ENCODE results near the gene SLC49A3.
"Not testable (repeated sequence)": the region's sequence is repeated elsewhere in the genome, so short reads cannot be mapped to it uniquely, and the experiment has no call there.

Gene SLC49A3

GRCh38 chr4:675036-675882 lies 13.7 kb downstream of the SLC49A3 start:
- peaks cover 16 to 18% of the 10 kb centered on the region in 2 experiments for H3K4me1 ChIP-seq (ENCODE audit: control insufficient read depth in 1 of 2, insufficient read depth in 1 of 2, low read depth in 1 of 2, low read length in 1 of 2)
- TF ChIP-seq CTCF (IDR thresholded peaks at IDR 0.05), result no peak
- H3K36me3 ChIP-seq, result peaks cover 20% of the 10 kb centered on the region
- no peaks in the 10 kb centered on the region for H3K9me3 ChIP-seq
- H3K27me3 ChIP-seq, result peaks cover 14% of the 10 kb centered on the region
- H3K27ac ChIP-seq, result peak overlapping the region; percentile 79
- H3K4me3 ChIP-seq (ENCODE audit: low read depth in 1 of 2, low read length in 1 of 2), result peak overlapping the region; percentile 87 to 96

- Histone ChIP-seq H3K27ac (peak within 1 kb of the TSS; percentile 79), H3K9me3 (no peaks in the 10 kb centered on the region), H3K4me1 (ENCODE audit: control insufficient read depth in 1 of 2, insufficient read depth in 1 of 2, low read depth in 1 of 2, low read length in 1 of 2) (peaks cover 16 to 18% of the 10 kb centered on the region in 2 experiments), H3K27me3 (peaks cover 6% of the 10 kb centered on the region), H3K36me3 (peaks cover 20% of the 10 kb centered on the region), H3K4me3 (ENCODE audit: low read depth in 1 of 2, low read length in 1 of 2) (peak within 1 kb of the TSS; percentile 87 to 96)
- peak; percentile 96 for TF ChIP-seq CTCF (IDR thresholded peaks at IDR 0.05)
These were observed 14.5 kb downstream of the SLC49A3 start, which contains the start of the genes ATP5ME and MYL5 for GRCh38 chr4:674172-675035. TSS of gene ATP5ME (minus strand) at chr4:674276. CDS start at chr4:674247, 29 bp downstream. TSS of gene MYL5 (plus strand) at chr4:674542. CDS start at chr4:678027, 3,485 bp downstream.

- Histone ChIP-seq H3K4me1 (ENCODE audit: control insufficient read depth in 1 of 2, insufficient read depth in 1 of 2, low read depth in 1 of 2, low read length in 1 of 2) (peaks cover 16 to 18% of the 10 kb centered on the region in 2 experiments), H3K9me3 (no peaks in the 10 kb centered on the region), H3K36me3 (peaks cover 20% of the 10 kb centered on the region), H3K27ac (peak overlapping the region; percentile 79), H3K4me3 (ENCODE audit: low read depth in 1 of 2, low read length in 1 of 2) (peak overlapping the region; percentile 87 to 96), H3K27me3 (no peaks in the 10 kb centered on the region)
- TF ChIP-seq CTCF (IDR thresholded peaks at IDR 0.05), result no peak
These were observed 15.4 kb downstream of the SLC49A3 start for GRCh38 chr4:673349-674091.

GRCh38 chr4:671769-672168 lies 17.2 kb downstream of the SLC49A3 start:
- H3K4me1 ChIP-seq (ENCODE audit: control insufficient read depth in 1 of 2, insufficient read depth in 1 of 2, low read depth in 1 of 2, low read length in 1 of 2), result peaks cover 16 to 18% of the 10 kb centered on the region in 2 experiments
- no peaks in the 10 kb centered on the region for H3K27me3 ChIP-seq
- peaks cover 20% of the 10 kb centered on the region for H3K36me3 ChIP-seq
- no peak overlapping the region for H3K27ac ChIP-seq
- no peak overlapping the region for H3K4me3 ChIP-seq (ENCODE audit: low read depth in 1 of 2, low read length in 1 of 2)
- no peaks in the 10 kb centered on the region for H3K9me3 ChIP-seq
- no peak for TF ChIP-seq CTCF (IDR thresholded peaks at IDR 0.05)

GRCh38 chr4:669806-670559 lies 19.0 kb downstream of the SLC49A3 start:
- Histone ChIP-seq H3K36me3 (peaks cover 20% of the 10 kb centered on the region), H3K4me1 (ENCODE audit: control insufficient read depth in 1 of 2, insufficient read depth in 1 of 2, low read depth in 1 of 2, low read length in 1 of 2) (peaks cover 10 to 12% of the 10 kb centered on the region in 2 experiments)
- not testable (repeated sequence) for H3K9me3 ChIP-seq; H3K27ac ChIP-seq; H3K27me3 ChIP-seq; H3K4me3 ChIP-seq (ENCODE audit: low read depth in 1 of 2, low read length in 1 of 2)

- not testable (repeated sequence) for H3K27ac ChIP-seq; H3K4me3 ChIP-seq (ENCODE audit: low read depth in 1 of 2, low read length in 1 of 2); H3K27me3 ChIP-seq; H3K9me3 ChIP-seq
- peaks cover 4 to 10% of the 10 kb centered on the region in 2 experiments for H3K4me1 ChIP-seq (ENCODE audit: control insufficient read depth in 1 of 2, insufficient read depth in 1 of 2, low read depth in 1 of 2, low read length in 1 of 2)
- H3K36me3 ChIP-seq, result peaks cover 20% of the 10 kb centered on the region
These were observed 20.7 kb downstream of the SLC49A3 start for GRCh38 chr4:668219-668618.
